Breast epithelium (tissue), 3 donors: Measurements from ENCODE around the gene KIF26B.

Source experiments
- CTCF ChIP-seq, 3 donors: fragments of 450-650 bp; IDR thresholded peaks; one replicate each; pipeline ENCODE4 v1.5.1; 2016 to 2017; ENCODE audit warnings: antibody characterized with exemption in 3 of 3, mild to moderate bottlenecking in 3 of 3, moderate library complexity in 3 of 3
- POLR2A ChIP-seq: fragments of 450-650 bp; IDR thresholded peaks from one replicate; pipeline ENCODE4 v1.6.1; 2016; ENCODE audit warnings: antibody characterized with exemption, mild to moderate bottlenecking, moderate library complexity
- POLR2AphosphoS5 ChIP-seq, 3 donors: sonication (generic); formaldehyde crosslinking; IDR thresholded peaks; one replicate each; pipeline ENCODE4 v1.6.1; 2017; ENCODE audit warnings: antibody characterized with exemption in 3 of 3

DNA sequence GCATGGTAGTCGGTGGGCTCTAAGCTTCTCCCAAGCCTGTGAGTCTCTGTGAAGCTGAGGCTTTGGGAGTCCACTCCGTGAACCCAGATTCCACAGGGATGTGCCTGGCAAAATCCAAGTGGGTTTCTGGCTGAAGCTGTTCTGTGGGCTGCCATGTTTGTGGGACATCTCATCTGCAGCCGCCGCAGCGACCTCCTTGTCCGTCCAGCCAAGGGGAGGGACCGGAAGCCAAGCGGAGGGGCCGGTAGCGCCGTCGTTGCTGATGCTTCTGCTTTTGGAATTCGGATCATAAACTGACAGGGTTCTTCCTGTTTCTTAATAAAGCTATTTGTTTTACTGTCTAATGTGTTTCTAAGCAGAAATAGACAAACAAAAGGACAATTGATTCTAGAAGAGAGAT is 13.3 kb downstream of the KIF26B start:
- no peak for TF ChIP-seq POLR2A
- TF ChIP-seq CTCF (IDR thresholded peaks at IDR 0.05): no peak
- TF ChIP-seq POLR2AphosphoS5 (IDR thresholded peaks at IDR 0.05): no peak
